Loucy (cell line): ENCODE data around the gene TRAF4.

Source experiments
- CTCF ChIP-seq: fragments of 200-600 bp; sonication (generic); conservative IDR thresholded peaks from 2 replicates; pipeline ENCODE4 v1.5.1; 2014; ENCODE audit warnings: mild to moderate bottlenecking, antibody characterized with exemption, low read length
- EZH2phosphoT487 ChIP-seq: fragments of 200-600 bp; IDR thresholded peaks from 2 replicates; pipeline ENCODE4 v1.6.1; 2018; ENCODE audit warnings: antibody characterized with exemption, mild to moderate bottlenecking, moderate library complexity, borderline replicate concordance

GRCh38 chr17:28748852-28749515, 5.2 kb downstream of the TRAF4 start:
- TF ChIP-seq CTCF = no peak
- TF ChIP-seq EZH2phosphoT487 = no peak
